ENCODE results near the gene ADCY2. TPM values are rescaled to one million over a fixed set of nuclear protein-coding genes. Genes with fewer than 3 reads are reported as not detected.

ADCY2 gene
- total RNA-seq, 1 experiment from 2014 or later, result not detected

DNA sequence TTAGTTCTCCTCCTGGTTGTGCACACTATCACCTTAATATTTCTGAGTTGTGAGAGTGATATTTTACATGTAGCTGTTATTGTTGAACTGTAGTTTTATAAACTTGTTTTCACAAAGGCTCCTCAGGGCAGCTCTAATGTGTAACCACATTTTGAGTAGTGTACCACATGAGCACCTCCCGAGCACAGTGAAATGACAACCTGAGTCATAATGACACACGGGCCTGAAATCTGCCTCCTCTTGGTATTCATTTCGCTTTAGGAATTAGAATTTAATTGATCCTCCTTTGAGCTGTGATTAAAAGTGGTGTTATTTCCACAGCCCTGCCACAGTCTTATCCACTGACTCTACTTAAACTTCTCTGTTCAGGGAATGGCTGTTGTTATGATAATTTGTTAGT, 480.9 kb downstream of the ADCY2 start:
- Histone ChIP-seq H3K27me3 (replicated peaks; ENCODE audit: control insufficient read depth, insufficient read depth, low read length) (no peaks in the 10 kb centered on the region), H3K4me1 (peaks cover 16% of the 10 kb centered on the region), H3K36me3 (ENCODE audit: control insufficient read depth, insufficient read depth, low read length) (peaks cover 7% of the 10 kb centered on the region), H3K4me3 (ENCODE audit: low read depth, low read length) (no peak overlapping the region), H3K9me3 (no peaks in the 10 kb centered on the region)
- ChIA-PET CTCF (no interaction called here), POLR2A (no interaction called here)
- TF ChIP-seq, protein P1, sequence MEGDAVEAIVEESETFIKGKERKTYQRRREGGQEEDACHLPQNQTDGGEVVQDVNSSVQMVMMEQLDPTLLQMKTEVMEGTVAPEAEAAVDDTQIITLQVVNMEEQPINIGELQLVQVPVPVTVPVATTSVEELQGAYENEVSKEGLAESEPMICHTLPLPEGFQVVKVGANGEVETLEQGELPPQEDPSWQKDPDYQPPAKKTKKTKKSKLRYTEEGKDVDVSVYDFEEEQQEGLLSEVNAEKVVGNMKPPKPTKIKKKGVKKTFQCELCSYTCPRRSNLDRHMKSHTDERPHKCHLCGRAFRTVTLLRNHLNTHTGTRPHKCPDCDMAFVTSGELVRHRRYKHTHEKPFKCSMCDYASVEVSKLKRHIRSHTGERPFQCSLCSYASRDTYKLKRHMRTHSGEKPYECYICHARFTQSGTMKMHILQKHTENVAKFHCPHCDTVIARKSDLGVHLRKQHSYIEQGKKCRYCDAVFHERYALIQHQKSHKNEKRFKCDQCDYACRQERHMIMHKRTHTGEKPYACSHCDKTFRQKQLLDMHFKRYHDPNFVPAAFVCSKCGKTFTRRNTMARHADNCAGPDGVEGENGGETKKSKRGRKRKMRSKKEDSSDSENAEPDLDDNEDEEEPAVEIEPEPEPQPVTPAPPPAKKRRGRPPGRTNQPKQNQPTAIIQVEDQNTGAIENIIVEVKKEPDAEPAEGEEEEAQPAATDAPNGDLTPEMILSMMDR (IDR thresholded peaks at IDR 0.05; ENCODE audit: insufficient read depth in 1 of 2, low read depth in 1 of 2, low read length in 1 of 2, severe bottlenecking in 1 of 2, unreplicated experiment in 1 of 2), result no peak
- no peak overlapping the region for H3K27ac Mint-ChIP-seq (ENCODE audit: unreplicated experiment)
- H3K9me3 Mint-ChIP-seq (ENCODE audit: unreplicated experiment), result no peaks in the 10 kb centered on the region
- H3K27me3 Mint-ChIP-seq (ENCODE audit: insufficient read depth, unreplicated experiment), result no peaks in the 10 kb centered on the region
- no TSS peak for BruUV-seq (replicated peaks)
- peaks cover 6% of the 10 kb centered on the region for H3K4me1 Mint-ChIP-seq (ENCODE audit: low read depth, unreplicated experiment)
- peaks cover 60% of the 10 kb centered on the region for H3K36me3 Mint-ChIP-seq (ENCODE audit: insufficient read depth, unreplicated experiment)
- no peak overlapping the region for H3K4me3 Mint-ChIP-seq (ENCODE audit: unreplicated experiment)
- intact Hi-C loops (cut with micrococcal nuclease; ENCODE audit: unreplicated experiment), result no loop called here
- DNase-seq, result no peak

GRCh38 chr5:7877851-7878250, 481.9 kb downstream of the ADCY2 start:
- H3K4me1 ChIP-seq, result peaks cover 16% of the 10 kb centered on the region
- Mint-ChIP-seq H3K27ac (ENCODE audit: unreplicated experiment) (no peak overlapping the region), H3K4me3 (ENCODE audit: unreplicated experiment) (no peak overlapping the region), H3K36me3 (ENCODE audit: insufficient read depth, unreplicated experiment) (peaks cover 65% of the 10 kb centered on the region), H3K4me1 (ENCODE audit: low read depth, unreplicated experiment) (peaks cover 6% of the 10 kb centered on the region), H3K27me3 (ENCODE audit: insufficient read depth, unreplicated experiment) (no peaks in the 10 kb centered on the region), H3K9me3 (ENCODE audit: unreplicated experiment) (no peaks in the 10 kb centered on the region)
- no peak for DNase-seq
- H3K36me3 ChIP-seq (ENCODE audit: control insufficient read depth, insufficient read depth, low read length), result peaks cover 8% of the 10 kb centered on the region
- H3K27me3 ChIP-seq (replicated peaks; ENCODE audit: control insufficient read depth, insufficient read depth, low read length), result no peaks in the 10 kb centered on the region
- no TSS peak for BruUV-seq (replicated peaks)
- CTCF ChIA-PET, result no interaction called here
- intact Hi-C loops (cut with micrococcal nuclease; ENCODE audit: unreplicated experiment), result no loop called here
- TF ChIP-seq, protein P1 (IDR thresholded peaks at IDR 0.05; ENCODE audit: insufficient read depth in 1 of 2, low read depth in 1 of 2, low read length in 1 of 2, severe bottlenecking in 1 of 2, unreplicated experiment in 1 of 2), result no peak
- POLR2A ChIA-PET, result no interaction called here
- no peaks in the 10 kb centered on the region for H3K9me3 ChIP-seq
- no peak overlapping the region for H3K4me3 ChIP-seq (ENCODE audit: low read depth, low read length)

GRCh38 chr5:7878381-7878873, 482.5 kb downstream of the ADCY2 start:
- TF ChIP-seq, protein P1 (IDR thresholded peaks at IDR 0.05; ENCODE audit: insufficient read depth in 1 of 2, low read depth in 1 of 2, low read length in 1 of 2, severe bottlenecking in 1 of 2, unreplicated experiment in 1 of 2), result no peak
- BruUV-seq (replicated peaks), result no TSS peak
- H3K36me3 ChIP-seq (ENCODE audit: control insufficient read depth, insufficient read depth, low read length), result peaks cover 8% of the 10 kb centered on the region
- POLR2A ChIA-PET, result no interaction called here
- no peak overlapping the region for H3K4me3 Mint-ChIP-seq (ENCODE audit: unreplicated experiment)
- intact Hi-C loops (cut with micrococcal nuclease; ENCODE audit: unreplicated experiment), result no loop called here
- no peak overlapping the region for H3K27ac Mint-ChIP-seq (ENCODE audit: unreplicated experiment)
- H3K9me3 Mint-ChIP-seq (ENCODE audit: unreplicated experiment), result no peaks in the 10 kb centered on the region
- H3K9me3 ChIP-seq, result no peaks in the 10 kb centered on the region
- H3K27me3 ChIP-seq (replicated peaks; ENCODE audit: control insufficient read depth, insufficient read depth, low read length), result no peaks in the 10 kb centered on the region
- H3K27me3 Mint-ChIP-seq (ENCODE audit: insufficient read depth, unreplicated experiment), result no peaks in the 10 kb centered on the region
- peaks cover 70% of the 10 kb centered on the region for H3K36me3 Mint-ChIP-seq (ENCODE audit: insufficient read depth, unreplicated experiment)
- no peak for DNase-seq
- peaks cover 6% of the 10 kb centered on the region for H3K4me1 Mint-ChIP-seq (ENCODE audit: low read depth, unreplicated experiment)
- peaks cover 16% of the 10 kb centered on the region for H3K4me1 ChIP-seq
- H3K4me3 ChIP-seq (ENCODE audit: low read depth, low read length), result no peak overlapping the region
- CTCF ChIA-PET, result no interaction called here

All from Caco-2 (cell line).